Glutamatergic neuron (in vitro differentiated cells): ENCODE data around the gene ADCY1. TPM values are rescaled to one million over a fixed set of nuclear protein-coding genes. Genes with fewer than 3 reads are reported as not detected.

ENCODE experiments used
- DNase-seq: peaks from one replicate; pipeline ENCODE4 v3.0.0; 2022
- H3K27ac Mint-ChIP-seq: one replicate; pipeline ENCODE4 v1.8.0; 2020; ENCODE audit warnings: mild to moderate bottlenecking, mixed read lengths, inconsistent platforms; ENCODE audit not compliant: unreplicated experiment
- H3K27me3 Mint-ChIP-seq: one replicate; pipeline ENCODE4 v1.8.0; 2020; ENCODE audit warnings: mild to moderate bottlenecking, moderate library complexity, mixed read lengths, inconsistent platforms; ENCODE audit not compliant: unreplicated experiment
- H3K36me3 Mint-ChIP-seq: one replicate; pipeline ENCODE4 v1.8.0; 2020; ENCODE audit warnings: mild to moderate bottlenecking, mixed read lengths, inconsistent platforms; ENCODE audit not compliant: unreplicated experiment
- H3K4me1 Mint-ChIP-seq: one replicate; pipeline ENCODE4 v1.8.0; 2020; ENCODE audit warnings: mild to moderate bottlenecking, low read depth, mixed read lengths, inconsistent platforms; ENCODE audit not compliant: unreplicated experiment
- H3K4me3 Mint-ChIP-seq: one replicate; pipeline ENCODE4 v1.8.0; 2020; ENCODE audit warnings: mild to moderate bottlenecking, mixed read lengths, inconsistent platforms; ENCODE audit not compliant: unreplicated experiment
- H3K9me3 Mint-ChIP-seq: one replicate; pipeline ENCODE4 v1.8.0; 2020; ENCODE audit warnings: mild to moderate bottlenecking, moderate library complexity, mixed read lengths, inconsistent platforms; ENCODE audit not compliant: unreplicated experiment
- total RNA-seq: library from RNA; stranded (reverse); fragmentation: NEBNext Ultra II Directional; extraction: Animal tissue kit (Norgen Biotek cat#: 25700); gene quantifications from one replicate; pipeline ENCODE4 v1.2.1, GENCODE V29; 2021; ENCODE audit not compliant: unreplicated experiment
- TF ChIP-seq, protein P1 (sequence below): fragments of 200-600 bp; sonication (generic); IDR thresholded peaks from one replicate; pipeline ENCODE4 v1.5.0; 2021; ENCODE audit not compliant: partially characterized antibody, unreplicated experiment

ADCY1 gene
- total RNA-seq, 1 donor from 2014 or later = 51.9 TPM

- DNase-seq = peak; percentile 68
- Mint-ChIP-seq H3K4me3 (no peak overlapping the region), H3K9me3 (peaks cover 8% of the 10 kb centered on the region), H3K36me3 (peaks cover 5% of the 10 kb centered on the region), H3K4me1 (peaks cover 9% of the 10 kb centered on the region), H3K27me3 (peaks cover 13% of the 10 kb centered on the region), H3K27ac (no peak overlapping the region)
- TF ChIP-seq, protein P1, sequence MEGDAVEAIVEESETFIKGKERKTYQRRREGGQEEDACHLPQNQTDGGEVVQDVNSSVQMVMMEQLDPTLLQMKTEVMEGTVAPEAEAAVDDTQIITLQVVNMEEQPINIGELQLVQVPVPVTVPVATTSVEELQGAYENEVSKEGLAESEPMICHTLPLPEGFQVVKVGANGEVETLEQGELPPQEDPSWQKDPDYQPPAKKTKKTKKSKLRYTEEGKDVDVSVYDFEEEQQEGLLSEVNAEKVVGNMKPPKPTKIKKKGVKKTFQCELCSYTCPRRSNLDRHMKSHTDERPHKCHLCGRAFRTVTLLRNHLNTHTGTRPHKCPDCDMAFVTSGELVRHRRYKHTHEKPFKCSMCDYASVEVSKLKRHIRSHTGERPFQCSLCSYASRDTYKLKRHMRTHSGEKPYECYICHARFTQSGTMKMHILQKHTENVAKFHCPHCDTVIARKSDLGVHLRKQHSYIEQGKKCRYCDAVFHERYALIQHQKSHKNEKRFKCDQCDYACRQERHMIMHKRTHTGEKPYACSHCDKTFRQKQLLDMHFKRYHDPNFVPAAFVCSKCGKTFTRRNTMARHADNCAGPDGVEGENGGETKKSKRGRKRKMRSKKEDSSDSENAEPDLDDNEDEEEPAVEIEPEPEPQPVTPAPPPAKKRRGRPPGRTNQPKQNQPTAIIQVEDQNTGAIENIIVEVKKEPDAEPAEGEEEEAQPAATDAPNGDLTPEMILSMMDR = no peak
Observed at GRCh38 chr7:45663965-45664633, 89.9 kb downstream of the ADCY1 start.

DNA sequence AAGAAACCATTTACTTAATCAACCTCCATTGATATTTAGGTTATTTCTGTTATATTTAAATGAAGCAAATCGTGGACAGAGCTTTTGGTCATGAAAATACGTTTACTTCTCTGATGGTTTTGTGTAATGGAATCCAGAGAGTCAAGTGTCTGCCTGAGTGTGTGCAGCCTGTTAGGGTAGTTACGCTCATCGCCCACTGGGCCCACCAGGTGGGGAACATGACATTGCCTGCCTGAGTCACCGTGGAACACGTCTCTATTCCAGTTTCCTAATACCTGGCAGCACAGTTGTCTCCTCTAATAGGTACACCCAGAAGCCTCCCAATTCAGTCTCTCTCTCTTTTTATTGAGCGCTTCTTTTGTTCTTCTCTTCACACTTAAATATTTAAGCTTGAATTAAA, 91.0 kb downstream of the ADCY1 start:
- Mint-ChIP-seq H3K36me3 (no peaks in the 10 kb centered on the region), H3K9me3 (peaks cover 7% of the 10 kb centered on the region)

DNA sequence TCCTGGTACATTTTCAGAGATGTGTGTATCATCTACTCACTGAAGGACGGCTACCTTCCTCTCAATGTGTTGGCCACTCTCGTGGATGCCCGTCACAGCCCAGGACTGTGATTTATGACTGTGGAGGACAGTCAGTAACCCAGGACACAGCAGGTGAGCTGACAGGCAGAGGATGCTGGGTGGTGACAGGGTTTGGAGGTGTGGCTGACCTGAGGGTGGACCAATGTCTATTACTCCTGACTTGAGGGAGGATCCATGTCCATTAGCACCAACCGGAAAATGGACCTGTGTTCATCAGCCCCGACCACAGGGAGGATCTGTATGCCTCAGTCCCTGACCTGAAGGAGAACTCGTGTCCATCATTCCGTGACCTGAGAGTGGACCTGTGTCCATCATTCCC, 96.1 kb downstream of the ADCY1 start:
- Mint-ChIP-seq H3K36me3 (peaks cover 8% of the 10 kb centered on the region), H3K4me1 (no peaks in the 10 kb centered on the region), H3K4me3 (no peak overlapping the region), H3K9me3 (peaks cover 3% of the 10 kb centered on the region), H3K27ac (no peak overlapping the region), H3K27me3 (no peaks in the 10 kb centered on the region)
- TF ChIP-seq, protein P1 = no peak
- no peak for DNase-seq

More for the DNA sequence above, 91.0 kb downstream of the ADCY1 start:
- DNase-seq = no peak
- H3K27me3 Mint-ChIP-seq = peaks cover 7% of the 10 kb centered on the region
- no peak overlapping the region for H3K27ac Mint-ChIP-seq
- TF ChIP-seq, protein P1 = no peak
- H3K4me3 Mint-ChIP-seq = no peak overlapping the region
- H3K4me1 Mint-ChIP-seq = peaks cover 9% of the 10 kb centered on the region

- TF ChIP-seq, protein P1 = no peak
- Mint-ChIP-seq H3K27me3 (no peaks in the 10 kb centered on the region), H3K9me3 (peaks cover 3% of the 10 kb centered on the region), H3K4me1 (no peaks in the 10 kb centered on the region), H3K36me3 (peaks cover 8% of the 10 kb centered on the region), H3K27ac (no peak overlapping the region), H3K4me3 (no peak overlapping the region)
- DNase-seq = no peak
Observed at GRCh38 chr7:45670717-45671116, 96.5 kb downstream of the ADCY1 start.

DNA sequence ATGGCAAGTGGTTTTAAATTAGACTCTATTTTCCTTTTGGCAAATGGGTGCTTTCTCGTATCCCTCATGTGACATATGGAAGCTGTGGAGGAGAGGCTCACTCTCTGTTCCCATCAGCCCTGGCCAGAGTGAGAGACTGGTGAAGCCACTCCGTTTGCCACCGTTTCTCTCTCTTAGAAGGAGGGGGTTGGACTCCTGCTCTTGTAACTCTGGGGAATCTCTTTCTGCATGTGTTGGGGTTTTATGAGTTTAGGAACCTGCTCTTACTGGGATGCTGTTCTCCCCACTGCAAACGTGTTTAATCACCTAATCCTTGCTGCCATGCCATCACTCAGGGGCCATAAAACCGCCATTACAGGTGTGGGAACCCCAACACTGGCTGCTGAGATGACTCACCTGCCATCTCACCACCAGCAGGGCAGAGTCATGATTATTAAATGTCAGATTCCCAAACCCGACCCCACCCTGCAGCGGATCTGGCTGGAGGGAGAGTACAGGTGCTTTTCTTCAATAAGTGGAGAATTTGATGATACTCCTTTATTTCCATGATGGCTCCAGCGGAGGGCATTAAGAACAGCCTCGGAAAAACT, 103.2 kb downstream of the ADCY1 start:
- Mint-ChIP-seq H3K4me3 (no peak overlapping the region), H3K27ac (no peak overlapping the region), H3K27me3 (no peaks in the 10 kb centered on the region), H3K9me3 (peaks cover 2% of the 10 kb centered on the region), H3K36me3 (no peaks in the 10 kb centered on the region), H3K4me1 (no peaks in the 10 kb centered on the region)
- TF ChIP-seq, protein P1 = no peak
- DNase-seq = no peak
